OCI-LY7 (cell line): Measurements from ENCODE around the gene BARX1.

Source experiments
- CTCF ChIP-seq: fragments of 200-600 bp; sonication (generic); conservative IDR thresholded peaks from 2 replicates; pipeline ENCODE4 v1.5.1; 2014; ENCODE audit warnings: mild to moderate bottlenecking, antibody characterized with exemption, low read length, moderate library complexity, mixed read lengths
- EZH2phosphoT487 ChIP-seq: fragments of 200-600 bp; sonication (generic); IDR thresholded peaks from 2 replicates; pipeline ENCODE4 v1.6.1; 2018; ENCODE audit warnings: low read depth, borderline replicate concordance, mild to moderate bottlenecking, mixed run types, antibody characterized with exemption, low read length, moderate library complexity, mixed read lengths

DNA sequence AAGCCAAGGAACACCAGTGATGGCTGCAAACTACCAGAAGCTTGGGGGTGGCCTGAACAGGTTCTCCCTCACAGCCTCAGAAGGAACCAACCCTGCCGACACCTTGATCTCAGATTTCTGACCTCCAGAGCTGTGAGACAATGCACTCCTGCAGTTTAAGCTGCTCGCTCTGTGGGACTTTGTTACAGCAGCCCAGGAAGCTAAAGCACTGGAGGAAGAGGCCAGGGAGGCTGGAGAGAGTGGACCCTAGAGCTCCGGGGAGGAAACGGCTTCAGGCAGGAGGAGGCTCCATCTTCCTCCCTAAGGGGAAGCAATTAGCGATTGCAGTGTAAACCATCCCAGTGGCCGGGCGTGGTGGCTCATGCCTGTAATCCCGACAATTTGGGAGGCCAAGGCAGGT is 25.1 kb downstream of the BARX1 start:
- no peak for TF ChIP-seq CTCF
- TF ChIP-seq EZH2phosphoT487 = no peak
